Fibroblast of mammary gland (primary cell): Measurements from ENCODE around the gene FCRL4.

Experiments used
- DNase-seq: peaks from one replicate; pipeline ENCODE4 v3.0.0-alpha.2; 2010; ENCODE audit warnings: low read depth
- H3K4me3 ChIP-seq: 2 replicates; pipeline ENCODE4 v1.5.1; 2011; ENCODE audit warnings: low read depth, mild to moderate bottlenecking, low read length, moderate library complexity; ENCODE audit not compliant: control insufficient read depth
- CTCF ChIP-seq: conservative IDR thresholded peaks from 2 replicates; pipeline ENCODE4 v1.5.1; 2011; ENCODE audit warnings: low read depth, low read length, inconsistent platforms; ENCODE audit not compliant: control insufficient read depth, insufficient read depth

The FCRL4 gene

GRCh38 chr1:157539568-157539967, 58.3 kb downstream of the FCRL4 start:
- H3K4me3 ChIP-seq = no peak overlapping the region
- TF ChIP-seq CTCF = no peak
- no peak for DNase-seq

DNA sequence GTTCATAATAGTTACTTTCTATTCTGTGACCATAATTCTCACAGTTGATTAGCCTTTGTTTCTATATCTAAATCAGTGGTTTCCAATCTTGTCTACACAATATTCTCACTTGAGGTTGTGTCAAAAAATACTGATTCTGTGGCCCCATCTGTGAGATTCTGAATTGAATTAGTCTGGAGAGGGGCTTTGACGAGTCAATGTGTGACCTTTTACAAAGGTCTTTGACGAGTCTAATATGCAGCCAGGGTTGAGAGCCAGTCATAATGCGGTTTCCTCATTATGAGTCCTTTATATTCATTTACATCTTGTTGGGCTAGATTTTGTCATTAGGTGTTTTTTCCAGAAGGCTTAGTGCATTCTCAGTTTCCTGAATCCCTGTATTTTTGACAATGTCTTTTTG, 65.3 kb downstream of the FCRL4 start:
- H3K4me3 ChIP-seq = no peak overlapping the region
- no peak for TF ChIP-seq CTCF
- DNase-seq = no peak

DNA sequence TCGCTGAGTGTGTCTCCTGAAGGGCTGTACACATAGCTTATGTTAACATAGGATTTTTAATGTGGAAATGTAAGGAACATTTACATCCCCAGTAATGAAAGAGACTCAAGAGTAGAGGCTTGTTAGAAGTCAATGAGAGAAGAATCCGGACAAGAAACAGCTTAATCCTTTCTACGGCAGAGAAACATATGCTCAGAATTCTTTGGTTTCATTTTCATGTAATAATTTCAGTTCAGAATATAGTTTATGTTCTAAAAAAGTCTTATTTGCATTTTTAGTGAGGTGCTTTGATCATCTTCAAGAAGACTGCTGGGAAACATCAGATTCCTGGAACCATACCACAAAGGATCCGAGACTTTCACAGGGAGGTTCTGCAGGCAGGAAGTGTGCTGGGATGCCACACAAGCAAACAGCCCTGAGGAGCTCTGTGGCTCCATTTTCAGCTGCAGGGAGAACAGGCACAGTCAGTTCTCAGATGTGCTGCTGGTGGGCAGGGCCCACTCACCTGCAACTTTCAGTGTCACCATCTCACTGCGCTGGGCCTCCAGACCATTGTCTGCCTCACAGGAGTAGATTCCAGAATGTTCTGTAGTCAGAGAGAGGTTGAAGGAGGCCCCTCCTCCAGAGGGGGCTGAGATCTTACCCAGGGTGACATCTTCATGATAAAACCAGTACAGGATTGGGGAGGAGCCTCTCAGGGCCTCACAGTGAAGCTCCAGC, 74.0 kb downstream of the FCRL4 start:
- no peak for TF ChIP-seq CTCF
- H3K4me3 ChIP-seq = no peak overlapping the region
- DNase-seq = no peak
